D341Med (cell line): ENCODE results near the gene DLG4.

ENCODE experiments used
- DNase-seq: peaks from one replicate; pipeline ENCODE4 v3.0.0; 2012; ENCODE audit warnings: low spot score

DLG4 gene

DNA sequence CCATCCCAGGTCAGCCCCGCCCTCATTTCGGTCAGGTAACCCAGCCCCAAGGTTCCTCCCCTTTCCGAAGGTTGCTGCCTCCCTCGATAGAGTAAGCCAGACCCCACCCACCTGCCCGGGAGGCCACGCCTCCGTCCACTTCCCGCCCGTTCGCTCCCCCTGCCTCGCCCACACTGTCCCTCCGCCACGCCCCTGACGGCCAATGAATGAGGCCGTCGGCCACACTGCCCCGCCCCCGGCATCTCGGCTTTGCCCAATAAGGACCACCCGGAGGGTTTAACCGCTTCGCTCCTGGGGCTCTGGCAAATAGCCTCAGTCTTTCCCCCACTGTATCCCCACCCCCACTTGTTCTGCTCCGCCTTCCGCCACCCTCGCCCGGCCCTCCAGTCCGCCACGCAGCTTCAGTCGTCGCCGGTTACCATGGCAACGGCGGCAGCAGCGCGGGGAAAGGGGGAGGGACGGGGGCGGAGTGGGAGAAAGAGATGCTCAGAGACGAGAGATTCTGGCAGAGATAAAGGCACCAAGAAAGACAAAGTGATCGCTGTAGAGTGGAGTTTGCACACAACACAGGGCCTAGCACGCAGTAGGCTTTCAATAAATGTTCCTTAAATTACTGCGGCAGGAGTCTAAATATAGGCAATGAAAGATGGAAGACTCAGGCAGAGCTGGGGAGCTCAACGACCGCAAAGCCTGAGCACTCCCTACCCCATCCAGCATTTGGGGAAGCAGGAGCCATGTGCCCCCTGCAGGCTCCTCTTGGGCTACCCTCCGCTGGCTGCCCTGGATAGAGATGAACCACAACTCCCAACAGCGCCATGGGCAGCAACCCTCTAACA lies 5.1 kb downstream of the DLG4 start:
- DNase-seq, result peak; percentile 85

DNA sequence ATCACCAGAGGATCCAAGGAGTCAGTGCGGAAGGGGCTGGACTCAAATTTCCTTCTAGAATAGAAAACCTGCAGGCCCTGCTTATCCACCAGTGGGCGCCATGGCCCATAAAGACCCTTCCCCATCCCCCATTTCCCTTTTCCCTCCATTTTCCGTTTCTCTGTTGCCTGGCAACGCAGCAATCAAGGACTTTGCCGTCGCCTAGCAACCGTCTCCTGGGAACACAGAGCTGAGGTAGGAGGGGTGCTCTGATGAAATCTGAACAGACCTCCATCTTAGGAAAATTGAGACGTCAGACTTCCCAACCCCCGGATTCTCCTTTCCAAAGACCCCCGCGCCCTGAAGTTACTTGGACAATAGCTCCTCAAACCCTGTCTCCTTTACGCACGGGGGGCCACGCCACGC lies 5.7 kb downstream of the DLG4 start:
- peak; percentile 67 for DNase-seq

DNA sequence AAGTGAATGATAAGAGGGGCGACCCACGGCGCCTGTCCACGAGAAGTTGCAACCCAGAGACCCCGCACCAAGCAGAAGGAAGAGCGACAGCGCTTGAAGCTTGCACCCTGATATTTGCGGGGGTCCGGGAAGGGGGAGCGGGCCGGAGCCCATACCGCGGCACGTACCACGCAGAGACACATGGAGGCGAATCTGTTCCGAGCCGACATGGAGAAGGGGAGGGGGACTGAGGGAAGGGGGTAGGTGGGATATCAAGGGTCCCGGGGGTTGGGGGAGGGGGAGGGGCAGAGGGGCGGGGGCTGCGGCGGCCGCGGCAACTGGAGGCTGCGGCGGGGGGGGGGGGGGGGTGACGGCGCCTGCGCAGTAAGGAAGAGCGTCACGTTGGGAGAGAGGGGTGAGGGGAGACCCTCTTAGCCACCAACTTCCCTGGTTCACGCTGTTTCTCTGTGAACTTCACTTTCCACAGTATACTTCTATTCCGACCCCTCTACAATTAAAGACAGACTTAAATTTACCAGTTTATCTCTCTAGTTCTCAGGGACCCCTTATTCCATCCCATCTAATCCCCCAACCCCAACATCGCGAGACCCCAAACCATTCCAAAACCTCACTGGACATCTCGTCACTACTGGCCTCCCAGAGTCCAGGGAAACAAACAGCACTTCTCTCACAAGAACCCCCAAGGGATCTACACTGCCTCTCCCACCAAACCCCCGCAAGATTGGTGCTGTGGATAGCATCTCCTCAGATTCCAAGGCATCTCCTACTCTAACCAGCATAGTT lies 8.0 kb downstream of the DLG4 start:
- no peak for DNase-seq

DNA sequence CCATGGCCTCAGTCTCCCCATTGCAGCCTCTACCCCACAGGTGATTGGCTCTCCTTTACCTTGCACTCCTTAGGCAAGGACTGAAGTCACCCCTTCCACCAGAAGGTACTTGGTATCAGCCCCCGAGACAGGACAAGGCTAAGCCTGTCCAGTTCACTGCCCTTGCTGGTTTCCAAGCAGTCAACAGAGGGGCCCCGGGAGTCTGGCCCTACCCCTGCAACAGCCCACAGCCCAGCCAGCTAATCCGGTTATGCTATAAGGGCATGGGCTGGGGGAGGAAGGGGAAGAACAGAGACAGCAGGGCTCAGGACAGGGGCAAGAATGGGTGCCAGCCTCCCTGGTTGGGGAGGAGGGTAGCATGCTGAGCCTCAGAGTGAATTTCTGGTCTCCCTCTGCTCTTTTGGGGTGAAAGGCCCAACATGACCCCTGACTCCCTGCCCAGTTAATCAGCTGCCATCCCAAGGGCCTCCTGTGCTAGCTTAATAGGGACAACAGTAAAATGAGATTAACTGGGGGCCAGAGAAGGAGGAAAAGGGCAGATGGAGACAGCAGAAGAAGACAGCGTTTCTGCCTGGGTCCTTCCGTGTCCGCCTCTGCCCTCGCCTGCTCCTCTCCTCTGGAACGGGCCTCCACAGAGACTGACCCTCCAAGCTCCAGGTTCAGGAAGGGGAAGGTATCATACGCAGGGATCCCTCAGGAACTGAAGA lies 10.7 kb downstream of the DLG4 start:
- DNase-seq, result no peak

DNA sequence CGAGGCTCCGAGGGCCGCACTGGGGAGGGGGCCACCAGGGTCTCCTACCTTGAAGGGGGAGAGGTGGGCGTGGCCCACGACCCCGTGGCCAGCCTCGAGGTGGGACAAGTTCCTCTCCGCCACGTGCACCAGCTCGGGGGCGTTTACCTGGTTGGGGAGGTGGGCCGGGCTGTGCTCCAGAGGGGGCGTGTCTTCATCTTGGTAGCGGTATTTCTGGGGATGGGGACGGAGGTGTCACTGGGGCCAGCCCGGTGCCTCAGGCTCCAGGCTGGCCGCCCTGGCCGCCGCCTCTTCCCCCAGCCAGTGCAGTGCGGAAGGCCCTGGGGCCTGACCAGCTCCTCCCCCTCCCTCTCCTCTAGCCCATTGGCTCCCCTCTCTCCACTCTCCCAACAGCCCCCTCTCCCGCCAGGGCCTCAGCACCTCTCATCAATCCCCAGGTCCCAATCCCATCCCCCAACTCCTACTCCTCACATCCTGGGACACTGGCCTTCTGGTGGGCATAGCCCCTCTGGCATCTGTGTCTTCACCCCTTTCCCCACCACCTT lies 11.5 kb downstream of the DLG4 start:
- DNase-seq, result no peak

DNA sequence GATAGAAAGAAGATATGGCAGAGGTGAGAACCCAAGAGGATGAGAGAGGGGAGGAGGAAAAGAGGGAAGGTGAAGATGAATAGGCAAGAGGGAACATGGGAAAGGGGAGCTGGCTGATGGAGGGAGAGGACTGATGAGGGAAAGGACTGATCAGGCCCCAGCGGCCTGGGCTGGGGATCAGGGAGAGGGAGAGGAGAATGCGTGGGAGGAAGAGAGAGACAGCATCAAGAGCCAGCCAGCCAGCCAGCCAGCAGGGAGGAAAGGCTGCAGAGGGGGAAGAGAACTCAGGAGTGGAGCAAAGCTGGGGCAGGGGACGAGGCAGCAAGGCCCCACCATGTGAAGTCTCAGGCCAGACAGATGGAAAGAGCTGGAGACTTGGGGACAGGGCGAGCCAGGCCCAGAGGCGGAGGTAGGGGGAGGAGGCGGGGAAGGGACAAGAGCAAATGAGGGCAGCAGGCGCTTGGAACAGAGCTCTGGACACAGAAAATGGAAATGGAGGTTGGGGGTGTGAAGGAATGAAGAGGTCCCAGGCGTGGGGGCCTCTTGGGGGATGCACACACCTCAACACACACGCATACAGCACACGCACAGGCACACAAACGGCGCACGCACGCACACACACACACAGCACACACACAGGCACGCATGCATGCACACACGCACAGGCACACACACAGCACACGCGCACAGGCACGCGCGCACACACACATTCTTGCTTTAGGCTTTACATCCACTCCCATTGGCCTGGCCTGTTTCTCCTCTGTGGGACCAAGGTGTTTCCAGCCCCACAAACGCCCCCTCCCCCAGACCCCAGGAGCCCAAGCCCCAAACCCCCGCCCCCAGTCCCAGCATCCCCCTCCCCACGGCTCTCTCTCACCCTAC lies 12.3 kb downstream of the DLG4 start:
- DNase-seq, result no peak

DNA sequence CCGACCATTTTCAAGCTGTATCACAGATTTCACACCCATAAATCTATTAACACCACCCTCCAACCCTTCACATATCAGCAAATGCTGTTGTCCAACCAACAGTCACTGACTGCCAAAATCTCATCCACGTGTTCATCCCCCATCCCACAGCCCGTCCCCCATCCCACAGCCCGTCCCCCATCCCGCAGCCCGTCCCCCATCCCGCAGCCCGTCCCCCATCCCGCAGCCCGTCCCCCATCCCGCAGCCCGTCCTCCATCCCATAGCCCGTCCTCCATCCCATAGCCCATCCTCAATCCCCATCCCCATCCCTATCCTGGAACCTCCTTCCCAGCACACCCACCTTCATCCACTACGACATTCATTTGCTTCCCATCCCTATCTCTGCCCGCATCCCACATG lies 14.1 kb downstream of the DLG4 start:
- no peak for DNase-seq

DNA sequence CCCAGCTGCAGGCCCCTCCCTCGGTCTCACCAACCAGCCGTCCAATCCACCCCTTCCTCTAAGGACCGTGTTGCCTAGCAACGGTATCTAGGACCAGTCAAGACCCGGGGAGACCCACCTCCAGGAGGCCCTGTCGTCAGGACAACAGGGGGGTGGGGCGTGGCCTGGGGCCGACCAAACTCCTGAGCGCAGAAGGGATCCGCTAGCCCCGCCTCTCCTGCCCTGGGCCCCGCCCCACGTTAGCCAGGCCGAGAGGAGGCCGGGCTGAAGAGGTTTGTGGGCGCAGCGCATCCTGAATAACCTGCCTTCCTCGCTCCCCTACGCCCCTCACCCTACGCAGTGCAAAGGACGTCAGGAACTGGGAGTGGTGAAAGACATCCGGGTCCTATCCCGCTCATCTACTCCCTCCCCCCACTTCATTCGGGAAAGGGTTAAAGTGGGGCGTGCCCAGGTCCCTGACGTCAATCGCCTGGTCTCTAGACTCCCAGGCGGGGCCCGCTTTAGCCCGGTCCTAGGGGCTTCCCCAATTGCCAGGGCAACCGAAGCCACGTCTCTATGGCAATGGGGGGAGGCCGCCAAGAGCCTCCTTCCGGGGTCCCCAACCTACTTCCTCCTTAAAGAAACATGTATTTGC lies 14.7 kb downstream of the DLG4 start:
- DNase-seq, result peak; percentile 64

DNA sequence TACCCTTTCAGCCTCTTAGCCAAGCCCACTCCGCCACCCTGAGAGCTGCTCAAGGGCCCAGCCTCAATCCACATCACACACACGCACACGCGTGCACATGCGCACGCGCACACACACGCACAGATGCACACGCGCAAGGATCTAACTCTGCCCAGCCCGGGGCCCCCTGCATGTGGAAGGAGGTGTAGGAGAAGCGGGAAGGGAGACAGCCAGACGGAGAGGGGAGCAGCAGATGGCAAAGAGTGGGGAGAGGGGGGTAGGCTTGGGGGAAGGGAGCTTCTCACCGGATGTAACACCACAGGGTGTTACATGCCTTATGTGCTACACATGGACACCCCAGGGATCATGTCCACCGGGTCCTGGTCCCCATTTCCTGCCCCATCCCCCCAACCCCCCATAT lies 15.3 kb downstream of the DLG4 start:
- DNase-seq, result peak; percentile 54

DNA sequence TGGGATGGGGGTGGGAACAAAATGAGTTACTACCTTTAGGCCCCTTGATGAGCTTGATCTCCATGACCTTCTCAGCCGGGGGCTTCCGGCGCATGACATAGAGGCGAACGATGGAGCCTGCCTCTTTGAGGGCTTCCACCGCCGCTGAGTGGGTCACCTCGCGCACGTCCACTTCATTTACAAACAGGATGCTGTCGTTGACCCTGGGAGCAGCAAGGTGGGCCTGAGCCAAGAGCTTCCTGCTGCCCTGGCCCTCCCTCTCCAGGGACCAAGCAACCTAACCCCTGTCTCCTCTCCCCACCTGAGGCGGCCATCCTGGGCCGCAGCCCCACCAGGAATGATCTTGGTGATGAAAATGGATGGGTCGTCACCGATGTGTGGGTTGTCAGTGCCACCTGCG lies 16.2 kb downstream of the DLG4 start:
- DNase-seq, result no peak

DNA sequence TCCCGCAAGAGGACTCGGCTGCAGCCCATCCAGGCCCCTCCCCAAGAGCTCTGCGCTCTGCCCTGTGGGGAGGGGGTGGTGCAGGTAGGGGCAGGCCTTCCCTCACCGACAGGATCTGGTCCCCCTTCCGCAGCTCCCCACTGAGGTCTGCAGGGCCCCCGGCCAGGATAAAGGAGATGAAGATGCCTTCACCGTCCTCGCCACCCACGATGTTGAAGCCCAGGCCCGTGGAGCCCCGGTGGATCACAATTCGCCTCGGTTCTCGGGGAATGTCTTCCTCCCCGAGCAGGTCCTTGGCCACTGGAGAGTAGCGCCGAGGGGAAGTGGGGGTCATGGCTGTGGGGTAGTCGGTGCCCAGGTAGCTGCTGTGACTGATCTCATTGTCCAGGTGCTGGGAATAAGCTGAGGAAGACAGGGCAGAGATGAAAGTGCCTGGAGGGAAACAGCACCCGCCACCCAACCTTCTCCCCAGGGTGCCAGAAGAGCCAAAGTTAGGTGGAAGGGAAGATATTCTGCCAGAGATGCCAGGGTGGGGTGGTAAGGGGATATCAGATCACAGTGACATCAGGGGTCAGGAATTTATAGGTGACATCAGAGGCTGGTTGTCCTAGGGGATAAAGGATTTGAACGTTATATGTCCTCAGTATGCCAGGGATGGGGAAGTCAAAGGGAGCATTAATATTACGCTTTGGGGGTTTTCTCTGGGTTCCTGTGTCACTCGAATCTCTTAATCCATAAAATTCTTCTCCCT lies 22.8 kb downstream of the DLG4 start:
- no peak for DNase-seq

DNA sequence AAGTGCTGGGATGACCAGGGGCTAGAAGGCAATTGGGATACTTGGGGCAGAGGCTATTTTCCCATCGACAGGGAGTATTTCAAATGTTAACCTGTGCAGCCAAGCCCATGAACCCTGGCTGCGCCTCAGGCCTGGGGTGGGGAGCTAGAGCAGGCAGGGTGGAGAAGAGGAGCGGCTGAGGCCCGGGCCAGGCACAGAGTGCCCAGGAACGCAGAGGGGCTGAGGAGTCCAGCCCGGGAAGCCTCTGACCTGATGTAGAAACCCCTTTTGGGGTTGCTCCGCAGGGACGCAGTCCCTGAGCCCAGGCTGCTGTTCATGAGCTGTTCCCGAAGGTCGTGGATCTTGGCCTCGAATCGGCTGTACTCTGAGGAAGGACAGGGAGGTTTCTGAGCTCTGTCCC lies 23.7 kb downstream of the DLG4 start:
- DNase-seq, result no peak

DNA sequence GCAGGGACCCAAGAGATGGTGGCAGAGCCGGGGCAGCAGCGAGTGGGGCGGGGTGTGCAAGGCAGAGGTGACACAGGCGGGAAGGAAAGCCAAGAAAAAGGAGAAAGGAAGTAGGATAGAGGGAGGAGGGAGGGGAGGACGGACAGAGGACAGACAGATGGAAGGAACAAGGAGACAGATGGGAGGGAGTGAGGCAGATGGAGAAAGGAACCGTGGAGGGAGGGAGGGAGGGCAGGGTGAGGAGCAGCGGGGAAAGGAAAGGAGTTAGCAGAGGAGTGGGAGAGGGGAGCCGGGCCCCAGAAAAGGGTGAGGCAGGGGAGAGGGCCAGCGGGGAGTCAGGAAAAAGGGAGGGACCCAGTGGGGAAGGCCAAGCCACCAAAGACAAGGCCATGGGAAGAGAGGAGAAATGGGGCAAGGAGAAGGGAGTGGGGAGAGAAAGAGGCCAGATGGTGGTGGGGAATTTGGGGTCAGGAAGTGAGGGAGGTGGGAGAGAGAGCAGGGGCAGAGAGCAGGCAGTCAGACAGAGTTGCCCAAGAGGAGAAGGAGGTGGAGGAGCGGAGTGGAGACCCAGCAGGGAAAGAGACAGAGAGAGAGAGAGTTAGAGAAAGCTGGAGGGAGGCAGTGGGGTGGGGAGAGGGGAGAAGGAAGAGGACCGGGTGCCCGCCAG lies 27.2 kb downstream of the DLG4 start:
- peak; percentile 49 for DNase-seq

DNA sequence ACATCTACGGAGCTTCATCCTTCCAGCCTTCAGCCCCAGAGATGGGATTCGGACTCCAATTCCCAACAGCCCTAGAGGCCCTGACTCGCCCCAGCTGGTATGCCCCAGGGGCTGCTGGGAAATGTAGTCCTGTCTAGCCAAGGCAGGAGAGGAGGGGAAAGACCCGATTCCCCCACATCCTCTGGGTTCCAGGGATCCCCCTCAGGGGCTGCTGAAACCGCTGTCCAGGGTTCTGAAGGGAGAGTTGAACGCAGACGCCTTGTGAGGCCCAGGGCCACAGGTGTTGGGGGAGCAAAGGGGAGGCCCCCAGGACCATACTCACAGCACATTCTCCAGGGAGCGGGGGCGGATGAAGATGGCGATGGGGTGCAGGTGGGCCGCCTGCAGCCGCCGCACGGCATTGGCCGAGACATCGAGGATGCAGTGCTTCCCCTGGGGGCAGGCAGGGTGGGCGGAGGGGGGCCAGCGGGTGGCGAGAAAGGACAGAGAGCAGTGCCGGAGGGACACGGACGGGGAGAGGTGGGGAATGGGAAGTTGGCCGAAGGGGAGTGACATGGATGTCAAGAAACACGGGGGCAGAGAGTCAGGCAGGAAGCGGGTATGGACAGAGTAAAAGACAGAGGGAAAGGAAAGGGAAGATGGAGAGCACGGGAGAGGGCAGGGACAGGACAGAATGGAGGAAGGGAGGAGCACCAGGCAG lies 27.9 kb downstream of the DLG4 start:
- peak; percentile 78 for DNase-seq

DNA sequence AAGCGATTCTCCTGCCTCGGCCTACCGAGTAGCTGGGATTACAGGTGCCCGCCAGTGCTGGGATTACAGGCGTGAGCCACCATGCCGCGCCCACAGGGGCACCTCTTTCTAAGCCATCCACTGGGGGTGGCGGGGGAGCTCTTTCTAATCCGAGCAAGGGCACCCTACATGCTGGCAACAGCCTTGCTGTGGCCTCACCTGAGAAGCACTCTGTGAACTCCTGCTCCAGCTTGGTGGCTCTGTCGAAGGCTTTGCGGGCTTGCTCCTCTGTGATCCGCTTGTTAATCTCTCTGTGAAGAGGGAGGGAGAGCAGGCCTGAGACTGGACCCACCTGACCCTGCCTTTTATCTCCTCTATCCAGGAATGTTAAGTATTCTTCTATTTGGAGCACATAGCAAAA lies 28.6 kb downstream of the DLG4 start:
- DNase-seq, result no peak

DNA sequence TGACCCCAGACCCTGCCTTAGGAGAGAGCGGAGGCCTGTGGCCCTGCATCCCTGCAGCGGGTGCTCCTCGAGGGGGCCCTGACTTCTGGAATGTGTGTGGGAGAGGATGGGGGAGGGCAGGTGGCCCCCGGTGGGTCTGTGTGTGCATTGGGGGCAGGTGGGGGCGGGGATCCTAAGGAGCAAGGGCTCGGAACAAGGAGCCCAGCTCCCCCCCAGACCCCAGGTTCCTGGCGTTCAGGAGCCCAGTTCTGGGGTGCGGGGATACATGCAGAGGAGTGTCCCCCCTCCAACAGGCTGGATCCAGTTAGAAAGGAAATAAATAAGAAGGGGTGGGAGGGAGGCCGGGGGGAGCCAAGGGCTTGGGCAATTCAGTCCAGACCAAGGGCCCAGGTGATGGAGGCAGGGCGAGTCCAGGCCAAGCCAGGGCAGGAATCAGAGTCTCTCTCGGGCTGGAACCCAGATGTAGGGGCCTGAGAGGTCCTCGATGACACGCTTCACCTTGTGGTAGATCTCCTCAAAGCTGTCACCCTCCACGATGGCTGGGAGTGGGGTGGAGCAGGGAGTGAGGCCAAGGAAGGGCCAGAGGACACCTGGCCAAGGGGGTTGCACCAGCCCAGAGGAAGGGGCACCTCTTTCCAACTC lies 29.2 kb downstream of the DLG4 start:
- DNase-seq, result no peak

DNA sequence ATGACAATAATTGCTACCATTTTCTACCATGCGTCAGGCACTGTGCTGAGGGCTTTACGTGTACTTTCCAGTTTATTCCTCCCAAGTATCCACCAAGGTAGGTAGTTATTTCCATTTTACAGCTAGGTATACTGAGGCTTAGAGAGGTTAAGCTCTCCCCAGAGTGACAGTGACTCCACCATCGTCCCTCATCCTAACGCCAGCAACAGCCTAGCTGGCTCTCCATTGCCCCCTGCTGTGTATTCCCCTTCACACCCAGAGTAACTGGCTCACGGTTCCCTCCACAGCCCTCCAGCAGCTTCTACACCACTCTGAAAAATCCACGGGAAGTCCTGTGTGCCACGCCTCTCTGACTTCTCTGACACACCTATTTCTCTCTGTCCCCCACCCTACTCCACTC lies 33.4 kb downstream of the DLG4 start:
- DNase-seq, result no peak

DNA sequence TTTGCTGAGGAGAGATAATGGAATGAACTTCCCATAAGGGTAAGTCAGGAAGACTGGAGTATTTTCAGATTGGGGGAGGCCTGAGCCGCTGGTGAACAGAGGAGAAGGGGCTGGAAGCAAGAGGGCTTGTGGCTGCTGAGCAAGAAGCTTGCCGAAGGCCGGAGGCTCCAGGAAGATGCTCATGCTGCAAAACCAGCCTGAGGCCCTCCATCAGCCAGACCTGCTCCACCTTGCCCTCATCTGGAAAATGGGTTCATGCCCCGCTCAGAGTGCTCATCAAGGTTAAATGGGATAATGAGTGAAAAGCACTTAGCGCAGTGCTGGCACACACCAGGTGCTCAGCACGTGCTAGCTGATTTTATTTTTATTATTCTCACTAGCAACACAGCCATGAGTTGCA lies 35.0 kb downstream of the DLG4 start:
- no peak for DNase-seq

DNA sequence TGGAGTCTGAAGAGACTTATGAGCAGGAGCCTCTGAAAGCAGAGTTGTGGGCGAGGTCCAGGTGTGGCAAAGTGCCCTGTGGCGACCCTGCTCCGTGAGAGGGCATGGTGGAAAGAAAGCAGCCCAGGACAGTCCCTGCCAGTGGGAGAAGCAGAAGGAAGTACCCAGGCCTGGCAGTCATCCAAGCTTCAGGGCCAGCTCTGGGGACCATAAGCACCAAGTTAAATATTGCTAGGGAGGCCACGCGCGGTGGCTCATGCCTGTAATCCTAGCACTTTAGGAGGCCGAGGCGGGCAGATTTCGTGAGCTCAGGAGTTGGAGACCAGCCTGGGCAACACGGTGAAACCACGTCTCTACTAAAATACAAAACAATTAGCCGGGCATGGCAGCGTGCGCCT lies 35.5 kb downstream of the DLG4 start:
- no peak for DNase-seq
